ENCODE data around the gene TIPARP.

Gene TIPARP

DNA sequence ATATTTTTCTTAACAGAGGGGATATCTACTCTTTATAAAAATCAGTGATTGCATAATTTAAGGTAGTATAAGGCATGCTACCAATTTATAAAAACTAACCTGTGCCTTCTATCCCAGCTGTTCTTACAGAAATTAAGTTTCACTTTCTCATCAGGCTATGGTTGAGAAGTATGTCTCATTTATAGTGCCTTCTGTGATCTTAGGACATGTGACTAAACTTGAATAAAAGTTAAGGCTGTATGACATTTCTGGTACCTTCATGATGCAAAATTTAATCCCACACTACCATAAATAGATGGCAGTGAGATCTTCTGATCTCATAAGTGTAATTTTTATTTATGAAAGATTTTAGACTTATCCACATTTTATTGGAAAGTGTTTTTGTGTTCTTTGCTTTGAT lies 12.6 kb downstream of the TIPARP start:
- H3K27me3 ChIP-seq: no peaks in the 10 kb centered on the region
- no peak overlapping the region for H3K4me3 ChIP-seq (ENCODE audit: low read depth, low read length)
- no peaks in the 10 kb centered on the region; the same call in 1 of the 2 replicates for H3K36me3 ChIP-seq
- no peaks in the 10 kb centered on the region for H3K9me3 ChIP-seq
- DNase-seq: no peak
- H3K4me1 ChIP-seq: no peaks in the 10 kb centered on the region; the same call in 1 of the 2 replicates
- TF ChIP-seq, protein P1, sequence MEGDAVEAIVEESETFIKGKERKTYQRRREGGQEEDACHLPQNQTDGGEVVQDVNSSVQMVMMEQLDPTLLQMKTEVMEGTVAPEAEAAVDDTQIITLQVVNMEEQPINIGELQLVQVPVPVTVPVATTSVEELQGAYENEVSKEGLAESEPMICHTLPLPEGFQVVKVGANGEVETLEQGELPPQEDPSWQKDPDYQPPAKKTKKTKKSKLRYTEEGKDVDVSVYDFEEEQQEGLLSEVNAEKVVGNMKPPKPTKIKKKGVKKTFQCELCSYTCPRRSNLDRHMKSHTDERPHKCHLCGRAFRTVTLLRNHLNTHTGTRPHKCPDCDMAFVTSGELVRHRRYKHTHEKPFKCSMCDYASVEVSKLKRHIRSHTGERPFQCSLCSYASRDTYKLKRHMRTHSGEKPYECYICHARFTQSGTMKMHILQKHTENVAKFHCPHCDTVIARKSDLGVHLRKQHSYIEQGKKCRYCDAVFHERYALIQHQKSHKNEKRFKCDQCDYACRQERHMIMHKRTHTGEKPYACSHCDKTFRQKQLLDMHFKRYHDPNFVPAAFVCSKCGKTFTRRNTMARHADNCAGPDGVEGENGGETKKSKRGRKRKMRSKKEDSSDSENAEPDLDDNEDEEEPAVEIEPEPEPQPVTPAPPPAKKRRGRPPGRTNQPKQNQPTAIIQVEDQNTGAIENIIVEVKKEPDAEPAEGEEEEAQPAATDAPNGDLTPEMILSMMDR (IDR thresholded peaks at IDR 0.05; ENCODE audit: low read depth, low read length): no peak

DNA sequence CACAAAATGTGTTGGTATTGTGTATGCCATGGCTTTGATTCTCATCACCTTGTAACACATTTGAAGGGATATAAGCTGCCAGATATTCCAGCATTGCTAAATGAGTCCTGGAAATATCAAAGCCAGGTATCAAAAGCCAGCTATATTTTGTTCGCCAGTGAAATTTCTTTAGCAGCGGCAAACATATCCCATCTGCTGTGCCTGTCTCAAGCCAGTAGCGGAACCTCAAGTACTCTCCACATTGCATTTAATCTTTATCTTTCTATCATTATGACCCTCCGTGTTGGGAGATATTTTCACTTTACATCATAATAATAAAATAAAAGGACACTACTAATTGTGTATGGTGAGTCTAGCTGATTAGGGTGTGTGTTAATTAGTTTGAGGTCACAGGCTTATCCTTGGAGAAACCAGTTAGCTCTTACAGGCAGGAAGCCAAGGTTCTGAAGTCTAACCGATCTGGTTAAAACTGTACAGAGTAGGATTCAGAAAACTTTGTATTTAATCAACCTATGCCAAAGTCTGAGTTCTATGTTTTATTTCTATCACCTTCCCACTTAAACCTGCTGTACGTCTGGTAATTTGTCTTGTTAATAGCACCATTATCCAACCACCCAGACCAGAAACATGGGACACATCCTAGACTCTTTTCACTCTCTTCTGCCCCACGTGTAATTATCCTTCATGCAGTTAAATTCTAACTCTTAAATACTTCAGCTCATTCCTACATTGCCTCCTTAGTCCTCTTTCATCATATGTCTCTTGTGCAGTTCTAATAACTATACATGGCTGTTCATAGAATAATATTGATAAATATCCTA lies 14.5 kb downstream of the TIPARP start:
- DNase-seq: no peak
- H3K4me1 ChIP-seq: no peaks in the 10 kb centered on the region; the same call in 1 of the 2 replicates
- TF ChIP-seq, protein P1 (IDR thresholded peaks at IDR 0.05; ENCODE audit: low read depth, low read length): no peak
- H3K36me3 ChIP-seq: no peaks in the 10 kb centered on the region
- no peaks in the 10 kb centered on the region for H3K27me3 ChIP-seq
- no peaks in the 10 kb centered on the region for H3K9me3 ChIP-seq
- H3K4me3 ChIP-seq (ENCODE audit: low read depth, low read length): no peak overlapping the region

DNA sequence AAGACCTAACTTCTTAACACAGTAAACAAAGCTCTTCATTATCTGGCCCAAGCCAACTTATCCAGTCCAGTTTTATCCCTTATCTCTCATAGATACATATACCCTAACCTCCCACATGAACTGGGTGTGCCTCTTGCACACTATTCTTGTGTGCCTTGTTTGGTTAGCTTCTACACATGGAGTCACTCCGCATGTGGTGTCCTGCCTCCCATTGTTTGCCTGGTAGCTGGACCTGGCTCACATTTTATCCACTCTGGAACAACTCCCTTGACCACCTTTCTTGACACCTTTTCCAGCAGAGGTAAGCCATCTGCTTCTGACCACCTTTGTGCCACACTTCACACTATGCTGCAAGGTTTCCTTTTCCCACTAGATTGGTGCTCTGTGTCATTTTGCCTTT lies 15.2 kb downstream of the TIPARP start:
- H3K9me3 ChIP-seq: no peaks in the 10 kb centered on the region
- TF ChIP-seq, protein P1 (IDR thresholded peaks at IDR 0.05; ENCODE audit: low read depth, low read length): no peak
- DNase-seq: no peak
- no peaks in the 10 kb centered on the region; the same call in 1 of the 2 replicates for H3K4me1 ChIP-seq
- H3K27me3 ChIP-seq: no peaks in the 10 kb centered on the region
- no peaks in the 10 kb centered on the region for H3K36me3 ChIP-seq
- no peak overlapping the region for H3K4me3 ChIP-seq (ENCODE audit: low read depth, low read length)

DNA sequence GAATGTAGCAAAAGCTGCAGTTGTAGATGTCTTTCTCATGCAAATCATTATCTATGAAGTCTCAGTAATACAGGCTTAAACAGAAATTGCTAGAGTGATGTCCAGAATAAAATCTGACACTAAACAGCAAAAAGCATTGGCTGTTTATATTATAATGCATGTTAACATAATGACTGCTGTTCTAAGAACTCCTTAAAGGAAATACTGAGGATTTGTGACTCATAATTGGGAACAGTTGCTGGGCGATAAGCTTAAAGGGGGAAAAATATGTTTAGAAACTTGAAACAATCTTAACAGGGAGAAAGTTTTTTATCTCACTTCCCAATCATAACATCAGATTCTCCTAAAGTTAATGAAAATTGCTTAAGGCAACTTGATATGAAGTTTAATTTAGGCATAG lies 17.5 kb downstream of the TIPARP start:
- DNase-seq: no peak

DNA sequence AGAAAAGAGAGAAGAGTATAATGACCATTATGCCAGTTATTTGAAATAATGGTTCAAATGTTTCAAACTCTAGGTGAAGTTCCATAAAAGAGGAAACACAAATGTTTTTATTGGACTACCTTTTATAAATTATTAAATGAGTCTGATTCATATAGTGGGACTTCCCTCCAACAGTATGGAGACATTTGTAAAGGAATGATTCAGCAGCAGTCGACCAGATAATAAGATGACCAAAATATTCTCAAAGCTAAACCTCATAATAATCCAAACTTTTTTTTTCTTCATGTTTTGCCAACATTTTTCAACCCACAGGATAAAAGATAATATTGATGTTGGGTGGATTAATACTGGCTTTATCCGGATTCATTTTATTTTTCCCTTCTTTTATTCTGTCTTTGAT lies 18.8 kb downstream of the TIPARP start:
- no peaks in the 10 kb centered on the region; the same call in 1 of the 2 replicates for H3K4me1 ChIP-seq
- H3K4me3 ChIP-seq (ENCODE audit: low read depth, low read length): no peak overlapping the region
- TF ChIP-seq, protein P1 (IDR thresholded peaks at IDR 0.05; ENCODE audit: low read depth, low read length): no peak
- no peaks in the 10 kb centered on the region for H3K36me3 ChIP-seq
- H3K27me3 ChIP-seq: no peaks in the 10 kb centered on the region
- no peaks in the 10 kb centered on the region for H3K9me3 ChIP-seq
- DNase-seq: no peak

More for the DNA sequence above, 17.5 kb downstream of the TIPARP start:
- TF ChIP-seq, protein P1 (IDR thresholded peaks at IDR 0.05; ENCODE audit: low read depth, low read length): no peak
- H3K4me1 ChIP-seq: no peaks in the 10 kb centered on the region; the same call in 1 of the 2 replicates
- no peaks in the 10 kb centered on the region for H3K9me3 ChIP-seq
- H3K4me3 ChIP-seq (ENCODE audit: low read depth, low read length): no peak overlapping the region
- H3K36me3 ChIP-seq: no peaks in the 10 kb centered on the region
- H3K27me3 ChIP-seq: no peaks in the 10 kb centered on the region

DNA sequence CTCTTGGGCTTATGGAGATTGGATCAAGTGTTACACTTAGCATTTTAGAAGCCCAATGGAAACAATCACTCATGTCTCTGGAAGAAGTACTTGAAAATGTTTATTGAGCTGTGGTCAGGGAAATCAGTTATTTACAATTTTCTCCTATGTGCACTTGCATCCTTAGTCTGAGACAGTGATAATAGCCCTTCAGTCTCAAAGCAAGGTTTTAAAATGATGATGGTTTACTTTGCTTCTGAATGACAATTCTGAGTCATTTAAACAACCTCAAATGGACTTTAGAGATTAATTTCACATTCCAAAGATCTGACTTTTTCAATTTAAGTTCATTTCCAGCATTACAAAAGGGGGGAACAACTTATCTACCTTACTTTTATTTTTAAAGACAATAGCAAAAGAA lies 20.1 kb downstream of the TIPARP start:
- no peaks in the 10 kb centered on the region; the same call in 1 of the 2 replicates for H3K4me1 ChIP-seq
- H3K9me3 ChIP-seq: no peaks in the 10 kb centered on the region
- TF ChIP-seq, protein P1 (IDR thresholded peaks at IDR 0.05; ENCODE audit: low read depth, low read length): no peak
- H3K4me3 ChIP-seq (ENCODE audit: low read depth, low read length): no peak overlapping the region
- H3K36me3 ChIP-seq: no peaks in the 10 kb centered on the region
- no peaks in the 10 kb centered on the region for H3K27me3 ChIP-seq
- no peak for DNase-seq

Data from BE2C (cell line).